ENCODE data around the gene ANKRD27.
"Not testable (repeated sequence)": the region's sequence is repeated elsewhere in the genome, so short reads cannot be mapped to it uniquely, and the experiment has no call there.

- TF ChIP-seq, protein P1, sequence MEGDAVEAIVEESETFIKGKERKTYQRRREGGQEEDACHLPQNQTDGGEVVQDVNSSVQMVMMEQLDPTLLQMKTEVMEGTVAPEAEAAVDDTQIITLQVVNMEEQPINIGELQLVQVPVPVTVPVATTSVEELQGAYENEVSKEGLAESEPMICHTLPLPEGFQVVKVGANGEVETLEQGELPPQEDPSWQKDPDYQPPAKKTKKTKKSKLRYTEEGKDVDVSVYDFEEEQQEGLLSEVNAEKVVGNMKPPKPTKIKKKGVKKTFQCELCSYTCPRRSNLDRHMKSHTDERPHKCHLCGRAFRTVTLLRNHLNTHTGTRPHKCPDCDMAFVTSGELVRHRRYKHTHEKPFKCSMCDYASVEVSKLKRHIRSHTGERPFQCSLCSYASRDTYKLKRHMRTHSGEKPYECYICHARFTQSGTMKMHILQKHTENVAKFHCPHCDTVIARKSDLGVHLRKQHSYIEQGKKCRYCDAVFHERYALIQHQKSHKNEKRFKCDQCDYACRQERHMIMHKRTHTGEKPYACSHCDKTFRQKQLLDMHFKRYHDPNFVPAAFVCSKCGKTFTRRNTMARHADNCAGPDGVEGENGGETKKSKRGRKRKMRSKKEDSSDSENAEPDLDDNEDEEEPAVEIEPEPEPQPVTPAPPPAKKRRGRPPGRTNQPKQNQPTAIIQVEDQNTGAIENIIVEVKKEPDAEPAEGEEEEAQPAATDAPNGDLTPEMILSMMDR (IDR thresholded peaks at IDR 0.05) = not testable (repeated sequence)
- TF ChIP-seq POLR2A (IDR thresholded peaks at IDR 0.05); POLR2AphosphoS5 (IDR thresholded peaks at IDR 0.05; ENCODE audit: insufficient read depth in 1 of 2, low read depth in 1 of 2): not testable (repeated sequence)
Observed at GRCh38 chr19:32694316-32694715, 19.3 kb upstream of the ANKRD27 start.
